HUDEP-2 (cell line): ENCODE data around the gene SND1.

Experiments
- DNase-seq, 76 experiments: peaks; one replicate each; lab custom pipeline; 2025; ENCODE audit not compliant: unreplicated experiment in 76 of 76; lab: John Stamatoyannopoulos, UW

Gene SND1

GRCh38 chr7:127884066-127884559, 232.1 kb downstream of the SND1 start:
- peak in 3 of 76 experiments; percentile 25 to 44 (median 31) for DNase-seq

GRCh38 chr7:127885222-127885772, 233.3 kb downstream of the SND1 start:
- no peak for DNase-seq

- DNase-seq: peak in 73 of 76 experiments; percentile 58 to 98 (median 87)
These were observed 233.8 kb downstream of the SND1 start for GRCh38 chr7:127885843-127886242.

- DNase-seq: peak in 17 of 76 experiments; percentile 35 to 86 (median 65)
These were observed 234.3 kb downstream of the SND1 start for GRCh38 chr7:127886248-127886647.

DNA sequence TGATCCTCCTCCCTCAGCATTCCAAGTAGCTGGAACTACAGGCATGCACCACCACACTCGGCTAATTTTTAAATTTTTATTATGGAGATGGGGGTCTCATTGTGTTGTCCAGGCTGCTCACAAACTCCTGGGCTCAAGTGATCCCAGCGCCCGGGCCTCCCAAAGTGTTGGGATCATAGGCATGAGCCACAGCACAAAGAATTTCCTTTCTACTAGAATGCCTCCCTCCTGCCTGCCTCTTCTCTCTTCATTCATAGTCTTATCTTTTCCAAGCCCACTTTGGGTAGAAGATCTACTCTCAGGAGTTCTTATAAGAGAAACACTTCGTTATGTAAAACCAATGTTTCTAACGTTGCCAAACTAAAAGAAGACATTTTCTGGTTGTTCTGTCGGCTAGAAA, 235.1 kb downstream of the SND1 start:
- DNase-seq: no peak

DNA sequence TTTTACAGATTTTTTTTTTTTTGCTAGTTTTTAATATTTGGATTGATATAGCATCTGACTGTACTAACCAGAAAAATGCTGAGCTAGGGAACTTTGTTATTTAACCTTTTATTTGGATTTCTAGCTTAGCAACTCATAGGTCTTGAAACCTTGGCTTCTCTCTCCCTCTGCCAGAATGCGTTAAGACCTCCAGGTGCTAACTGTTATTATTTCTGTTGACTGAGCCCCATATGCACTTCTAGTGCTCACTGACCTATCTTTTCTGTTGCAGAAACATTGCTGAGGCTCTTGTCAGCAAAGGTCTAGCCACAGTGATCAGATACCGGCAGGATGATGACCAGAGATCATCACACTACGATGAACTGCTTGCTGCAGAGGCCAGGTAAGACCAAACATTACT, 235.6 kb downstream of the SND1 start:
- peak in 20 of 76 experiments; percentile 15 to 60 (median 28) for DNase-seq

GRCh38 chr7:127888411-127888810, 236.4 kb downstream of the SND1 start:
- DNase-seq: no peak

GRCh38 chr7:127888825-127889224, 236.8 kb downstream of the SND1 start:
- no peak for DNase-seq

GRCh38 chr7:127889677-127890076, 237.7 kb downstream of the SND1 start:
- no peak for DNase-seq

DNA sequence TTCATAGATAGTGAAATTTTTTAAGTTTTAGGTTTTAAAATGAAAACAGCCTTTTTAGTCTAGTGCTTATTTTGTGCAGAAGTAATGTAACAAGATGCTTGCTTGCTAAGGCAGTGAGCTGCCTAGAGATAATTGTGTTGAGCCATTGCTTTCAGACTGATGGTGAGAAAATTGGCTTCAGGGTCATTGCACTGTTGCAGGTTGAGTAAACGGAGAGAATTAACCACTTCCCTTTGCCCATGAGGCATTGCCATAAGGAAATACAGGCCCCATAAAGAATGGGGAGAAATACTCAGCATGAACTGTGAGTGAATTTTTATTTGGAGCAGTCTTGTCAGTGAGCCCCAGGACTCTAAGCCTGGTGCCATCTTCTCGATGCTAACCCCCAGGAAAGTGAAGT, 238.7 kb downstream of the SND1 start:
- no peak for DNase-seq

DNA sequence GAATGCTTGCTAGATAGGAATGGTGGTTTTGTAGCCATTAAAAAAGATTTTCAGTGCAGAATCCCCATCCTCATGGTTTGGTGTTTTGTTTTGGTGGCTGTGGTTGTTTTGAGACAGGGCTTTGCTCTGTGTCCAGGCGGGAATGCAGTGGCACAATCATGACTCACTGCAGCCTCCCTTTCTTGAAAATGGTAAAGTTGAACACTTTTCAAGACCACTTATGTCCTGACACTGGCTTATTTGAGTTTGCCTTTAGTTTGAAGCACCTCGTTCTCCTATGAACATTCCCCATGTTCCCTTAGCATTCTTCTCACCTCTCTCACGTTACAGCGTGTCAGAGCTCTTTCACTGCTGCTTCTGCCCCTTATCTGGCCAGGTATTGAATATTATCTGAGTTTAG, 239.2 kb downstream of the SND1 start:
- DNase-seq: no peak

DNA sequence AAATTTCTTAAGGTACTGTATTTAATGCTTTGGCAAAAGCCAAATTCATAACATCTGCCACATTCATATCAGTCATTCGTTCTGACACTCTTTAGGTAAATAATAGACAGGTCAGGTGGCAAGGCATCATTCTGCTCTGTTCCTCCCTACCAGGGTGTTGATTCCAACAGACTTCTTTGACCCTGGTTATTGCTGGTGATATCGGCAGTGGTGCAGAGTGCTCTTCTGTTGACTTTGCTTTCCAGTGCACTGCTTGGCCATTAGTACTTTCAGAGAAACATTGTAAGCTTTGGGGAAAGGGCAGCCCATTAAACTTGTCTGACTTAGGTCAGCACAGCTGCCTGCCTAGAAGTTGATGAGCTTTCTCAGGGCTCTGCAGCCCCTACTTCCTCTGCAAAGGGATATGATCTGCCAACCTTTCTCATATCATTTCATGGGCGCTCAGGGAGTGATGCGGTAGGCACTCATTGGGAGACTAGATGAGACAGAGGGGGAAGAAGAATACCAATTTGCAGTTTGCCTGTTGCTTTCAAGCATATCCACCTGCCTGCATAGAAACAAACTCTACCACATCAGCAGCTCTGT, 240.0 kb downstream of the SND1 start:
- no peak for DNase-seq

DNA sequence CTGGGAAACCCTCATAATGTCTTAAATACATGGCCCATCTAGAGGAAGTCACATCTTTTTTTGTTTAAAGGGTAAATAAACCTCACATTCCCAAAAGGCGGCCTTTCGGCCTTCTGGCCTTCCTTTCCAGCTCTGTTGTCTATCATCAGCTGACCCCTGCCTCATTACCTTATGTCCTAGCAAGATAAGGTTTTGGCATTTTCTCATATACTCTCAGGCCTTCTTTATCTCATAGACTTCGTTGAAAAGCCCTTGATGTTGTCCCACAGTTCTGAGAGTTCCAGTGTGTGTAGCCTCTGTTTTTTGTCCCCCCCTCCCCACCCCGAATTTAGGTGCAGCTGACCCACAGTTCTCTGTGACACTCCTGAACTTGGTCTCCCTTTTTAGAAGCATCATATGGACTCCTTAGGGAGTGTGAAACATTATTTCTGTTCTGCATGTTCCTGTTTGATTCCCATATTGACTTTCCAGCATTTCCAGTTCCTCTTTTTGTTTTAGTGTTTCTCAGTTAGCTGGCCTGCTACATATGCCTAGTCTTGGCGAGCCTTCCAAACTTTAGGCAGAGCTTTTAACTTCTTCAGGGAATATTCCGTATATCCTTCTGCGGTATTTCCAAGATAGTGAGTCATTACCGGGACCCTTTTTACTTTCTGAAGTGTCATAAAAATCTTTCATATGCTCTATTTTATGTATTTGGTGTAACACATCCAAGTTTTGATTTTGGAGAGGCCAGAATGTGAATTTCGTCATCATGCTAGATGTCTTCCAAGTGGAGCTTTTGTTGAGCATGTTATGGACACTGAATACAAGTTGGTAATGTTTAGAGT, 240.7 kb downstream of the SND1 start:
- peak in 45 of 76 experiments; percentile 7 to 82 (median 45) for DNase-seq

GRCh38 chr7:127893547-127893946, 241.6 kb downstream of the SND1 start:
- DNase-seq: peak in 6 of 76 experiments; percentile 7 to 34 (median 14)

- peak in 4 of 76 experiments; percentile 10 to 20 (median 17) for DNase-seq
These were observed 242.6 kb downstream of the SND1 start for GRCh38 chr7:127894588-127894987.

GRCh38 chr7:127895360-127895759, 243.4 kb downstream of the SND1 start:
- DNase-seq: no peak

DNA sequence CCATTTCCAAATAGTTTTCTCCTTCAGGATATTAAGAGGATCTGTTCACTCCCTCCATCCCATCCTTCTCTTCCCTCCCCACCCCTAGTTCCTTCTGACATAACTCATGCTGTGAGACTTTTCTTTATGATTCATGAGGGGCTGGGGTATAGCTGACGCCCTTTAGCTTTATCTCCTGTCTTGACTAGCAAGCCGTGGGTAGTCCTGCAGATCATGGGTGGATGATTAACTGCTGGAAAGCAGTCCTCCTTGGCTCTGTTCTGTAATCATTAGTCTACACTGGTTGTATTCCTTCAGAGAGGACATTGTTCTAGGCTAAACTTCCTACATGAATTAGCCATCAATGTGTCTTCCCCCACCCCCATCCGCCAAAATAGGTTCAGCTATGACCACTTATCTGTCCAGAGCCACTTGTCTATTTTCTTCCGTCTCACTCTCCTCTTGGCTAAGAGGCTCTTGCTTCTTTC, 243.9 kb downstream of the SND1 start:
- DNase-seq: peak in 28 of 76 experiments; percentile 3 to 61 (median 28)

DNA sequence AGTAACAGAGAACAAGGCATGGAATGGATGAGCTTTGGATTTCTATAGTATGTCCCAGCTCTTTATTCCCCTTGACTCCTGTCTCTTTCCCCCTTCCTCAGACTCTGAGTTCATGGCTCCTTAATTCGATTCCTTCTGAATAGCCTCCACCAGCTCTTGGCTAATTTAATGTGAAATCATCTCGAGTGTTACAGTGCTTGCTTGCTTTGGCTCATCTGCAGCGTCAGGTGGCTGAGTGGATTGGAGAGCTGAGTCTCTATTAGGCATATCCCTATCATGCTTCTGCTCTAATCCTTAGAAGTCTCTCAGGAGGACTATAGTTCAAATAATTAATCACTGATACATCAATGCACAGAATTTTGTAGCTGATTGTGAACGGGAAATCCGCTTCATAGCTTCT, 244.7 kb downstream of the SND1 start:
- DNase-seq: no peak

- no peak for DNase-seq
These were observed 245.9 kb downstream of the SND1 start for GRCh38 chr7:127897704-127898454.

DNA sequence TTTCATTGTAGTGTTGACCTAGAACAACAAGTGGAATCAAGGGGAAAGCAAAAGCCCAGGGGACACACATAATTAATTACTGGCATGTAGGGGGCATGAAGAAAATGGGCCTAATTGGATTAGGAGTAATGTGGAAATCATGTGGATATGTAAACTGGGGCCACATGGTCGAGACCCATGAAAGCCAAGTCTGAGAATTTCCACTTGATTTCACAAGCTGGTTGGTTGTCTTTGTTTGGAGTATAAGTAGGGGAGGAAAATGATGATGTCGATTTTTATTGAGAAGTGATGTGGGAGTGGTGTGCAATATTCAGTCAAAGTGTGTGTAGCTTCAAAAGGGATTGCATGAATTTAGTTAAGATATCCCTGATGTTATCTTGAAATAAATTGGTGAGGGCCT, 247.4 kb downstream of the SND1 start:
- no peak for DNase-seq

- DNase-seq: no peak
These were observed 248.1 kb downstream of the SND1 start for GRCh38 chr7:127900141-127900540.
